GM18867 (cell line): ENCODE results near the gene PRODH2.
"Not testable (repeated sequence)": the region's sequence is repeated elsewhere in the genome, so short reads cannot be mapped to it uniquely, and the experiment has no call there.

ENCODE experiments used
- ATAC-seq: cut with Tn5 transposase; IDR thresholded peaks from one replicate; pipeline ENCODE4 v1.9.1; 2021; ENCODE audit warnings: mild to moderate bottlenecking, moderate library complexity; ENCODE audit not compliant: unreplicated experiment

Gene PRODH2

DNA sequence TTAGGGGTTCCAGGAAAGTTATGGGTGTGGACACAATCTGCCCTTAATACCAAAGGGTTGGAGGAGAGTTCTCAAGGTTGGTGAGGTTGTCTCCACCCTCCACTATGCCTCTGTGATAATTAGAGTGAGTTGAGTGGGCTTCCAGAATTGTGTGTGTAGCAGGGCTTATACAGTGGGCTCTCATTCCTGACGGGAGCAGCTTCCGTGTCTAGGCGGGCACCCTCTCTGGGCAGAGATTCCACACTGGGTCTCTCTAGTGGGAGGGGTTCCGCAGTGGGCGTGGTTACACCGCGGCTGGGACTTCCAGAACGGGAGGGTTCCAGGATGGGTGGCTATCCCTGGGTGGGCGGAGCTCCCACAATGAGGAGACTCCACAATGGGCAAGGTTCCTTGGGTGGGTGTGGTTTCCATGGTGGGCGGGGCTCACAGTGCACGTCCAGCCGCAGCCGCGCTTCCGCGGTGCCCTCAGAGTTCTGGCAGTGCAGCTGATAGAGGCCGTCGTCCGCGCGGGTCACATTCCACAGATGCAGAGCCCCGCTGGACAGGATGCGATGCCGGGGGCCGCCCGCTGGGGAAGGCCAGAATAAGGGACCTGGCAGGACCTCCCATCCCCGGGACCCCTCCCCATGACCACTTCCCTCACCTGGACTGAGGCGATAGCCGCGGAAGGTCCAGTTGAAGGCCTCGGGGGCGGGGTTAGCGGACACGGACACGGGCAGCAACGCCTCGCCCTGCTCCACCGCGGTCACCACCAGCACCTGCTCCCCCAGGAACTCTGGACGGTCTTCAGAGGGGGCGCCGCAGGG is 31.2 kb upstream of the PRODH2 start:
- no peak for ATAC-seq

- no peak for ATAC-seq
Measured at GRCh38 chr19:35842666-35843272, 30.1 kb upstream of the PRODH2 start.

DNA sequence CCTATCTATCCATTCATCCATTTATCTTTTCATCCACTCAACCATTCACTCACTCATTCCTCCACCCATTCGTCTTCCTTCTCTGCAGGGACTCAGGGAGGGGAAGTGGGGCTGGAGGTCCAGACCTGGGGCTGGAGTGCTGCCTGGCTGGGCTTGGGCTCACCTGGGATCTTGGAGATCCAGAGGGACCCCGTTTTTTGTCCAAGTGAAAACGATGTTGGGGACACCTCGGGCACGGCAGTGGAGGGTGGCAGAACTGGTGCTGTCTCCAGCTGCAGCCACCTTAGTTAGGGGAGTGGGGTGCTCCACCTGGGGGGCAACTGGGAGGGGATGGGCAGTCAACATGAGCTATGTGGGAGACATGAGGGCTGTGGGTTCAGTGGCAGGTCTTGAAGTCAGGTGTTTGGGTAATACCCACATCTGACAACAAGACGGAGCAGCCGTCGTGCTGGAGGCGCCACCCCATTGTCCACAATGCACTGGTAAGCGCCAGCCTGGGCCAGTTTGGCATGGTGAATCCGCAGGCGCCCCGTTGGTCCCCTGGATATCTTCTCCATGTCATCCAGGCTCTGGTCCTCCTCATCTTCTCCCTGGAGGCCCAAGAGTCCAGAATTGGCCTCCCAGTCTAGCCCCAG is 29.4 kb upstream of the PRODH2 start:
- no peak for ATAC-seq

- not testable (repeated sequence) for ATAC-seq
Measured at GRCh38 chr19:35836096-35836495, 23.5 kb upstream of the PRODH2 start.

GRCh38 chr19:35833972-35834371 is 21.3 kb upstream of the PRODH2 start:
- no peak for ATAC-seq

DNA sequence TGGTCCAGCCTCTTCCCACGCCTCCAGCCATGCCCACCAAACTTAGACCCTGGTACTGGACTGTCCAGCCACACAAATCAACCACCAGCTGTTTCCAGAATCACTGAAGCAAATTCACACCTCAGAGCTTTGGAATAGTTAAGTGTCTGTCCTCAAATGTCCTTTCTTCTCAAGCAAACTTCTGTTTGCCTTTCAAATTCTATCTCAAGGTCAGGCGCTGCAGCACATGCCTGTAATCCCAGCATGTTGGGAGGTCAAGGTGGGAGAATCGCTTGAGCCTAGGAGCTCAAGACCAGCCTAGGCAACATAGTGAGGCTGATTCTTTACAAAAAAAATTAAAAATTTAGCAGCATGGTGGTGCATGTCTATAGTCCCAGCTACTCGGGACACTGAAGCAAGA is 19.4 kb upstream of the PRODH2 start:
- no peak for ATAC-seq

GRCh38 chr19:35830986-35831385 is 18.3 kb upstream of the PRODH2 start:
- no peak for ATAC-seq

GRCh38 chr19:35828692-35829301 is 16.2 kb upstream of the PRODH2 start:
- no peak for ATAC-seq

- no peak for ATAC-seq
Measured at GRCh38 chr19:35824150-35824549, 11.5 kb upstream of the PRODH2 start.

- no peak for ATAC-seq
Measured at GRCh38 chr19:35822579-35822978, 9.9 kb upstream of the PRODH2 start.

DNA sequence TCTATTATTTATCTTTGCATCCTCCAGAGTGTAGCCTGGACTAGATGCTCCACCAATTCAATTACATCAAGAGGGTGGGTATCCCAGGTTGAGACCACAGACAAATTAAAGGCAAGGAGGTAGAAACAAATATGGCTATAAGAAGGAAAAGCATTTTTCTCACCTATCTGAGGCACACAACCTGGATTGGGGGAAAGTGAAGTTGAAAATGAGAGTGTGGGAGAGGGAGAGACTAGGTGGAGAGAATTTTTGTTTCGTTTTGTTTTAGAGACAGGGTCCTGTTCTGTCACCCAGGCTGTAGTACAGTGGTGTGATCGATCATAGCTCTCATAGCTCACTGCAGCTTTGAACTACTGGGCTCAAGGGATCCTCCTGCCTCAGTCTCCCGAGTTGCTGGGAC is 5.8 kb upstream of the PRODH2 start:
- no peak for ATAC-seq

DNA sequence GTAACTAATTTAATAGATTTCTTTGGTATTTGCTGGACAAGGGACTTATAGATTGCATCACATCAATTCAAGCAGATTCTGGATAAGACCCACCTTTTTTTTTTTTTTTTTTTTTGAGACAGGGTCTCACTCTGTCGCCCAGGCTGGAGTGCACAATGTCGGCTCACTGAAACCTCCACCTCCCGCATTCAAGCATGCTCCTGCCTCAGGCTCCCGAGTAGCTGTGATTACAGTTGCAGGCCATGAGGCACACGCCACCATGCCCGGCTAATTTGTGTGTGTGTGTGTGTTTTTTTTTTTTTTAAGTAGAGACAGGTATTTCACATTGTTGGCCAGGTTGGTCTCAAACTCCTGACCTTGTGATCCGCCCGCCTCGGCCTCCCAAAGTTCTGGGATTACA is 4.2 kb upstream of the PRODH2 start:
- no peak for ATAC-seq

- no peak for ATAC-seq
Measured at GRCh38 chr19:35816262-35816661, 3.6 kb upstream of the PRODH2 start.

DNA sequence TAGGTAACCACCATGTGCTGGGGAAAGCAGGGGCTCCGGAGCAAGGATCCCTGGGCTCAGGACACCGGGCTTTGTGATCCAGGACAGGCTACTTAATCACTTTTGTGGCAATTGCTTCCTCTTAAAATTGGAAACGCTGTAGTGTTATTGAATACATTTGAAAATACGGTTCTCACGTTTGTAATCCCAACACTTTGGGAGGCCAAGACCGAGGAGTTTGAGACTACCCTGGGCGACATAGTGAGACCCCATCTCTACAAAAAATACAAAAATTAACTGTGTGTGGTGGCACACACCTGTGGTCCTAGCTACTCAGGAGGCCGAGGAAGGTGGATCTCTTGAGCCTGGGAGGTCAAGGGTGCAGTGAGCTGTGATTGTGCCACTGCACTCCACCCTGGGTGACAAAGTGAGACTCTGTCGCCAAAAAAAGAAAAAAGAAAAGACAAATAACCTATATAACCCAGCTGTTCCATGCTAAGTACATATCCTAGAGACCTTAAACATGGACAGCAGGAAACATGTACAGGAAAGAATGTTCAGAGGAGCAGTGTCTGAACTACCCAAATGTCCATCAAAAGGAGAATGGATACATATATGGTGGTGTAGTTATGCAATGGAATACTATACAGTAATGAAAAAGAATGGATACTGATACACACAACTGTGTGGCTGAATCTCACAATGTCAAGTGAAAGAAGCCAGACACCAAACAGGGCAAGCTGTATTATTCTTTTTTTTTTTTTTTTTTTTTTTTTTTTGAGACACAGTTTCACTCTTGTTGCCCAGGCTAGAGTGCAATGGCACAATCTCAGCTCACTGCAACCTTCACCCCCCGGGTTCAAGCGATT is 622 bp upstream of the PRODH2 start:
- no peak for ATAC-seq

DNA sequence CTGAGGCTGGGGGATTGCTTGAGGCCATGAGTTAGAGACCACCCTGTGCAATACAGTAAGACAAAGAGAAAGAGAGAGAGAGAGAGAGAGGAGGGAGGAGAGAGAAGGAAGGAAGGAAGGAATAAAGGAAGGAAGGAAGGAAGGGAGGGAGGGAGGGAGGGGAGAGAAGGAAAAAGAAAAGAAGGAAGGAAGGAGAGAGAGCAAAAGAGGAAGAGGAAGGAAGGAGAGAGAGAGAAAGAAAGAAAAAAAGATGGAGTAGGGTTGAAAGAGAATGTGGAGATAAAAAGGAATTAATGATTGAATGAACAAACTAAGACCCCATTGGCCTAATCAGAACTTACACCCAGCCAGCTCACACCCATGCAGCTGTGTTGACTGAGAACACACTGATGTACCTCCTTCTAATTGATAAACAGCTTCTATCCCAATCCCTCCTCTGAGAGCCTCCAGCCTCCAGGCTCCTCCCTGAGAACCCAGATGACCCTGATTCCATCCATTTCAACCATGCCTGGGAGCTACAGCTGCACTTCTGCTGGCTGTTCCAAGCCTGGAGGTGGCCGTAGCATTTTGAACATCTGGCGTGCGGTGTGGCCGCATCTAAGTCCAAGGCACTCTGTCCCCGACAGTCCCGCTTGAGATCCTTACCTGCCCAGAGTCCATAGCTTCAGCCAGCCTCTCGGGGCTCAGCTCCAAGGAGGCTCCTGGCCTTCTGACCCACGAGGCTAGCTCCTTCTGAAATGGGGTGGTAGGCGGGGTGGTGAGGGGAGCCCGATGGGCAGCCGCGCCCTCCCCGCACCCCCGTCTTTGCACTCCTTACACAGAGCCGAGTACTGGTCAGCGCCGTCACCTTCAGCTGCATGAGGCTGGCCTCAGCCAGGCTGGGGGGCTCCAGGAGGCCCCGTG is 1.1 kb downstream of the PRODH2 start:
- no peak for ATAC-seq

DNA sequence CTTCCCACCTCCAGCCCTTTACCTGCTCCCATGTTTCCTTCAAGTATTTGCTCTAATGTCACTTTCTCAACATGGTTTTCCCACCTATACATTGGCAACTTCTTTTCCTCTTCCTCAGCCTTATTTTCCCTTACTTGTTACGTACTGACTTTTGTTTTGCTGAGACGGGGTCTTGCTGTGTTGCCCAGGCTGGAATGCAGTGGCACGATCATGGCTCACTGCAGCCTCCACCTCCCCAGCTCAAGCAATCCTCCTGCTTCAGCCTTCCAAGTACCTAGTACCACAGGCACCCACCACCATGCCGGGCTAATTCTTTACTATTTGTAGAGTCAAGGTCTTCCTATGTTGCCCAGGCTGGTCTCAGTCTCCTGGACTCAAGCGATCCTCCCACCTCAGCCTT is 5.0 kb downstream of the PRODH2 start:
- no peak for ATAC-seq

GRCh38 chr19:35806597-35806996 is 6.0 kb downstream of the PRODH2 start:
- no peak for ATAC-seq

- ATAC-seq, result no peak
Measured at GRCh38 chr19:35805526-35806102, 7.0 kb downstream of the PRODH2 start.

DNA sequence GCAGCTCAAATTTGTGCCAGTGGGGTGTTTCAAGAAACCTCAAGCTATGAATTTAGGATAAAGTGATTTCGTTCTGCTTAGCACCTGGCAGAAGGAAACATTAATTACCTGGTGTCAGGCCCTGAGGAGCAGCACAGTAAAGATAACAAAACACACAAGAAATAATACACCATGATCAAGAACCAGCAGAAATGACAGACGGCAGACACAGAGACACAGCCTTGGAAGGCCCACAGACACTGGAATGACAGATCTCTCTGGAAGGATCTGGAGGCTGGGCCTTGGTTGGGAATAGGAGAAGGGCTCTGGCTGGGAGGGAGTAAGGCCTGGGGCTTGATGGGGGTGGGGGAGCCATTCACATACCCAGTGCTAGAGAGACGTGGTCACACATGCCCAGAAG is 10.8 kb downstream of the PRODH2 start:
- ATAC-seq, result no peak
